GM23338 (cell line): ENCODE measurements around the gene TSPAN3.

ENCODE experiments used
- CREB1 ChIP-seq: fragments of 250-450 bp; sonication (Bioruptor Pico); IDR thresholded peaks from 2 replicates; pipeline ENCODE4 v1.5.0; 2020; ENCODE audit warnings: low read depth, mild to moderate bottlenecking, moderate library complexity
- EZH2 ChIP-seq: fragments of 200-600 bp; sonication (generic); IDR thresholded peaks from one replicate; pipeline ENCODE4 v1.8.0; 2017; ENCODE audit warnings: antibody characterized with exemption, mild to moderate bottlenecking, low read depth; ENCODE audit not compliant: unreplicated experiment
- EZH2phosphoT487 ChIP-seq: fragments of 200-600 bp; sonication (generic); IDR thresholded peaks from one replicate; pipeline ENCODE4 v1.8.1; 2018; ENCODE audit warnings: antibody characterized with exemption; ENCODE audit not compliant: unreplicated experiment
- JUNB ChIP-seq: IDR thresholded peaks from one replicate; pipeline ENCODE4 v1.6.1; 2016; ENCODE audit warnings: antibody characterized with exemption; ENCODE audit not compliant: unreplicated experiment
- NANOG ChIP-seq: IDR thresholded peaks from 2 replicates; pipeline ENCODE4 v1.6.1; 2016; ENCODE audit warnings: antibody characterized with exemption, borderline replicate concordance
- POLR2AphosphoS5 ChIP-seq: IDR thresholded peaks from 2 replicates; pipeline ENCODE4 v1.6.1; 2016; ENCODE audit warnings: antibody characterized with exemption, low read depth
- STAT1 ChIP-seq: IDR thresholded peaks from one replicate; pipeline ENCODE4 v1.6.1; 2016; ENCODE audit warnings: antibody characterized with exemption; ENCODE audit not compliant: unreplicated experiment
- ZNF114 ChIP-seq: fragments of 250-450 bp; sonication (Bioruptor Pico); IDR thresholded peaks from 2 replicates; pipeline ENCODE4 v1.5.0; 2020; ENCODE audit warnings: mild to moderate bottlenecking, moderate library complexity
- ZNF331 ChIP-seq: fragments of 250-450 bp; sonication (Bioruptor Pico); IDR thresholded peaks from 2 replicates; pipeline ENCODE4 v1.5.0; 2020; ENCODE audit warnings: low read depth, mild to moderate bottlenecking, moderate library complexity
- TF ChIP-seq, protein P1 (sequence below): IDR thresholded peaks from one replicate; pipeline ENCODE4 v1.6.1; 2018; ENCODE audit warnings: antibody characterized with exemption; ENCODE audit not compliant: unreplicated experiment
- TF ChIP-seq, protein P2 (sequence below), 2 experiments: fragments of 200-600 bp in 1 of 2; sonication (generic) in 1 of 2; conservative IDR thresholded peaks; 2 replicates each; pipeline versions ENCODE4 v1.5.1 to v1.6.1; 2016 to 2017; ENCODE audit warnings: antibody characterized with exemption in 2 of 2, low read depth in 2 of 2, mild to moderate bottlenecking in 2 of 2, moderate library complexity in 1 of 2
- TF ChIP-seq, protein P3 (sequence below): IDR thresholded peaks from 2 replicates; pipeline ENCODE4 v1.6.1; 2016; ENCODE audit warnings: antibody characterized with exemption

DNA sequence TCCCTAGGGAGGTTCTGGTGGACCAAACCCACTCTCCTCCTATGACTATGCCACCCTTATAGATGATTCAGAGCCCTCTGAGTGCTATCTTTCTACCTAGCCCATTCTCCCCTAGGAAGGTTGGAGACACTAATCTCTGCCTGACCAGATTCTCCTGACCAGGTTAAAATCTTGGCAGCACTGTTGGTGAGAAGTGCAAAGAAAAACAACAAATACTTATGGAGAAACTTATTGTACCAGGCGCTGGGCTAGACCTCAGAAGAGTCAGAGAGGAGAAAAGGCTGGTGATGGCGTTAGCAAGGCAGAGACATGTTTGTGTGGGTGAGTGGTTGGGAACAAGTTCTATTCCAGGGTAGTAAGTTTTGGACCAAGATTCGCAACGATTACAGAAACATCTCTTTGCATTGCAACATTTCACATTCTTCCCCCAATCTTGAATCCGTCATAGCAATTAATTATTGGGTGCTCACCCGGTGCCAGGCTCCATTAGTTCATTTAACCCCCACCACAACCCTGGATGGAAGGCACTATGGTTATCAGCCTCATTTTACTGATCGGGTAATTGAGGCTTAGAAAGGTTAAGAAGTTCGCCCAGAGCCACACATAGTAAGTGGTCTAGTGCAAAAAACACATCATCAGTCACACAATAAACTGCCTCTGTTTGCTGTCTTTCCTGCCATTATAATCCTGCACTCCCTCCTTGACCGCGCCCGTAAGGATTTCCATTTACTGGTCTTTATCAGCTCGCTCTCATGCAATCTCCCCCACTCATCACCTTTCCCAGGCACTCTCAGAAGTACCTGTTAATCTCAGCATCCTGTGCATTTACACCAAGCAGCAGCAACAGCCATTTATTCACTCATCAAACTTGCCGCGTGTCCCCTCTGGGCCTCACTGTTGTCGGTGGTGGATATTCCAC is 655 bp upstream of the TSPAN3 start:
- TF ChIP-seq, protein P1, sequence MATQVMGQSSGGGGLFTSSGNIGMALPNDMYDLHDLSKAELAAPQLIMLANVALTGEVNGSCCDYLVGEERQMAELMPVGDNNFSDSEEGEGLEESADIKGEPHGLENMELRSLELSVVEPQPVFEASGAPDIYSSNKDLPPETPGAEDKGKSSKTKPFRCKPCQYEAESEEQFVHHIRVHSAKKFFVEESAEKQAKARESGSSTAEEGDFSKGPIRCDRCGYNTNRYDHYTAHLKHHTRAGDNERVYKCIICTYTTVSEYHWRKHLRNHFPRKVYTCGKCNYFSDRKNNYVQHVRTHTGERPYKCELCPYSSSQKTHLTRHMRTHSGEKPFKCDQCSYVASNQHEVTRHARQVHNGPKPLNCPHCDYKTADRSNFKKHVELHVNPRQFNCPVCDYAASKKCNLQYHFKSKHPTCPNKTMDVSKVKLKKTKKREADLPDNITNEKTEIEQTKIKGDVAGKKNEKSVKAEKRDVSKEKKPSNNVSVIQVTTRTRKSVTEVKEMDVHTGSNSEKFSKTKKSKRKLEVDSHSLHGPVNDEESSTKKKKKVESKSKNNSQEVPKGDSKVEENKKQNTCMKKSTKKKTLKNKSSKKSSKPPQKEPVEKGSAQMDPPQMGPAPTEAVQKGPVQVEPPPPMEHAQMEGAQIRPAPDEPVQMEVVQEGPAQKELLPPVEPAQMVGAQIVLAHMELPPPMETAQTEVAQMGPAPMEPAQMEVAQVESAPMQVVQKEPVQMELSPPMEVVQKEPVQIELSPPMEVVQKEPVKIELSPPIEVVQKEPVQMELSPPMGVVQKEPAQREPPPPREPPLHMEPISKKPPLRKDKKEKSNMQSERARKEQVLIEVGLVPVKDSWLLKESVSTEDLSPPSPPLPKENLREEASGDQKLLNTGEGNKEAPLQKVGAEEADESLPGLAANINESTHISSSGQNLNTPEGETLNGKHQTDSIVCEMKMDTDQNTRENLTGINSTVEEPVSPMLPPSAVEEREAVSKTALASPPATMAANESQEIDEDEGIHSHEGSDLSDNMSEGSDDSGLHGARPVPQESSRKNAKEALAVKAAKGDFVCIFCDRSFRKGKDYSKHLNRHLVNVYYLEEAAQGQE = no peak
- TF ChIP-seq POLR2AphosphoS5 (no peak), NANOG (no peak), EZH2 (no peak), JUNB (no peak), CREB1 (CRISPR knock-in tag) (no peak), ZNF114 (CRISPR knock-in tag) (no peak), EZH2phosphoT487 (no peak), STAT1 (no peak), ZNF331 (CRISPR knock-in tag) (no peak)
- TF ChIP-seq, protein P2, sequence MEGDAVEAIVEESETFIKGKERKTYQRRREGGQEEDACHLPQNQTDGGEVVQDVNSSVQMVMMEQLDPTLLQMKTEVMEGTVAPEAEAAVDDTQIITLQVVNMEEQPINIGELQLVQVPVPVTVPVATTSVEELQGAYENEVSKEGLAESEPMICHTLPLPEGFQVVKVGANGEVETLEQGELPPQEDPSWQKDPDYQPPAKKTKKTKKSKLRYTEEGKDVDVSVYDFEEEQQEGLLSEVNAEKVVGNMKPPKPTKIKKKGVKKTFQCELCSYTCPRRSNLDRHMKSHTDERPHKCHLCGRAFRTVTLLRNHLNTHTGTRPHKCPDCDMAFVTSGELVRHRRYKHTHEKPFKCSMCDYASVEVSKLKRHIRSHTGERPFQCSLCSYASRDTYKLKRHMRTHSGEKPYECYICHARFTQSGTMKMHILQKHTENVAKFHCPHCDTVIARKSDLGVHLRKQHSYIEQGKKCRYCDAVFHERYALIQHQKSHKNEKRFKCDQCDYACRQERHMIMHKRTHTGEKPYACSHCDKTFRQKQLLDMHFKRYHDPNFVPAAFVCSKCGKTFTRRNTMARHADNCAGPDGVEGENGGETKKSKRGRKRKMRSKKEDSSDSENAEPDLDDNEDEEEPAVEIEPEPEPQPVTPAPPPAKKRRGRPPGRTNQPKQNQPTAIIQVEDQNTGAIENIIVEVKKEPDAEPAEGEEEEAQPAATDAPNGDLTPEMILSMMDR (conservative IDR thresholded peaks at IDR 0.05; ENCODE audit: low read depth in 2 of 2) = no peak
- TF ChIP-seq, protein P3, sequence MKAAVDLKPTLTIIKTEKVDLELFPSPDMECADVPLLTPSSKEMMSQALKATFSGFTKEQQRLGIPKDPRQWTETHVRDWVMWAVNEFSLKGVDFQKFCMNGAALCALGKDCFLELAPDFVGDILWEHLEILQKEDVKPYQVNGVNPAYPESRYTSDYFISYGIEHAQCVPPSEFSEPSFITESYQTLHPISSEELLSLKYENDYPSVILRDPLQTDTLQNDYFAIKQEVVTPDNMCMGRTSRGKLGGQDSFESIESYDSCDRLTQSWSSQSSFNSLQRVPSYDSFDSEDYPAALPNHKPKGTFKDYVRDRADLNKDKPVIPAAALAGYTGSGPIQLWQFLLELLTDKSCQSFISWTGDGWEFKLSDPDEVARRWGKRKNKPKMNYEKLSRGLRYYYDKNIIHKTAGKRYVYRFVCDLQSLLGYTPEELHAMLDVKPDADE = no peak
